GM19099 (cell line): ENCODE data around the gene KRT15.

Experiments
- POLR2A ChIP-seq: IDR thresholded peaks from 3 replicates; pipeline ENCODE4 v1.6.1; 2011; ENCODE audit warnings: low read depth; ENCODE audit not compliant: insufficient read length; ENCODE audit errors: extremely low read depth

The KRT15 gene

DNA sequence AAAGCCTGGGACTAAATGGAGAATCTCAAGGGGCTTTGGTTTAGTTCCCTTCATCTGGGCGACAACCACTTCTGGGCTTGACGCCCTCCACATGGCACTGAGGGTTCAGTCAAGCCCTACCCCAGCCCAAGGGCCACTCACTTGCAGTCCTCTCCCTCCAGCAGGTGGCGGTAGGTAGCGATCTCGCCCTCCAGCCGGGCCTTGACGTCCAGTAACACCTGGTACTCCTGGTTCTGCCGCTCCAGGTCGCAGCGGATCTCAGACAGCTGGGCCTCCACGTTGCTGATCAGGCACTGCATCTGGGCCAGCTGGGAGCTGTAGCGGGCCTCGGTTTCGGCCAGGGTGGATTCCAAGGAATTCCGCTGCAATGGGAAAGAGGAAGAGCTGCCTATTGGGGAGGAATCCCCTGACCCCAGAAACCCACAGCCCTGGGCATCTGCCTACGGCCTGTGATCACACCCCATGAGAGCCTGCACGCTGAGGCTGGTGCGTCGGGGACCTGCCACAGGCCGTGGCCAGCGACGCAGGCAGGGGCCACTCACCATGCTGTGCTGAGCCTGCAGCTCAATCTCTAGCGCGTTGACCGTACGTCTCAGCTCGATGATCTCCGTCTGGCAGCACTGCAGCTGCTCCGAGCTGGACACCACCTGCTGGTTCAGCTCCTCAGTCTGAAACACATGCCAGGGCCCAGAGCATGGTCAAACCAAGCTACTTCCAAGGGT lies 31.7 kb downstream of the KRT15 start:
- TF ChIP-seq POLR2A, result no peak

DNA sequence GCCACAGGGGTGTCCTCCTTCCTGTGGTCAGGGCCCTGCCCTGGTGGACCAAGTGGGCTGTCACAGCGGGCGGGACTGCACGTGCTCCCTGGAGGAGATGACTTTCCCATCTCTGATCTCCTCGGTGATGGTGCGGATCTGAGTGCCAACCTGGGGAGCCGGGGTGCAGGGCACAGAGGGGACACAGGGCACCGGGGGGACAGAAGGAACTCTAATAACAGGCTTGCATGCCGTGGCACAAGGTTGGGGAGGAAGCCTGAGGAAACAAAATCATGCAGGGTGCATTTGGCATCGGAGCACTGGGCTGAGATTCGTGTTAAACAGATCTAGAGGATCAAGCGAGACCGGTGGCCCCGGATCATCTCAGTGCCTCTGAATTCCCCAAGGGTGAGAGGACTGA lies 32.4 kb downstream of the KRT15 start:
- TF ChIP-seq POLR2A, result no peak

DNA sequence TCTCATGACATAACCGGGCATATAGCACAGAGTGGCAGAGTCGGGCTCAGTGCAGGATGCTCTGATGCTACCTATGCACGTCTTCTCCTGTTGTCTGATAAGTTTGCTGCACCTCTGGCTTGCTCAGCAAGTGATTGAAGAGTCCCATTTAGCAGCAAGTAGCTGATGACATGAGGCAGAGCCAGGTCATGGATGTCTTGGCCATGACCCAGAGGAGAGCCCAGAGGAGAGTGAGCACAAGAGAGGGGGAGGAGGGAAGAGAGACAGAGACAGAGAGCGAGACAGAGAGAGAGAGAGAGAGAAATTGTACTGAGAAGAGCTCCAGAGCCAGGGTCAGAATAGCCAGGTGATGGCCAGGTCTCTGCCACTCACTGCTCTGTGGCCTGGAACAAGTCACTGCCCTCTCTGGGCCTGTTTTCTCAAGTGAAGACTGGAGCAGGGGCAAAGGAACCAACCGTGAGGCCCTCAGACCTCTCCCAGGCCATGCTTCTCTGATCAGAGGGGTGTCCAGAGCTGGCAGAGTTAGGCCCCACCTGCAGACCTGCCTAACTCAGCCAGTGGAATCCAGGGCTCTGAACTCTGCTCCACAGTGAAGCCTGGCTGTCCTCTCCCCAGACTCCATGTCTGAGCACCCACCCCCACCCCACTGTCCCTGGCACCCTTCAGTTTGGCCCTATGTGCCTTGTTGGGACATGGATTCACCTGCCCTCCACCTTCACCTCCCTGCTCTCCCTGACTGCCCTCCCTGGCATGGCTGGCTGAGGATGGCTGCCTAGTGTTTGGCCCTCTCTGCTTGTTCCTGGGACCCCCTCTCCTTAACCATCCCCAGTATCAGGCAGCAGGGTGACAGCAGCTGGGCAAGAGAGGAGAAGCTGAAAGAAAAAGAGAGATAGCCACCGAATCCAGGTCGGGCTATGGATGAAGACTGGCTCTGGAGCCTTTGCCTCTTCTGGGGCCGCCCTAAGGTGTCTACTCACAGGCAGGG lies 33.5 kb downstream of the KRT15 start:
- TF ChIP-seq POLR2A, result no peak

DNA sequence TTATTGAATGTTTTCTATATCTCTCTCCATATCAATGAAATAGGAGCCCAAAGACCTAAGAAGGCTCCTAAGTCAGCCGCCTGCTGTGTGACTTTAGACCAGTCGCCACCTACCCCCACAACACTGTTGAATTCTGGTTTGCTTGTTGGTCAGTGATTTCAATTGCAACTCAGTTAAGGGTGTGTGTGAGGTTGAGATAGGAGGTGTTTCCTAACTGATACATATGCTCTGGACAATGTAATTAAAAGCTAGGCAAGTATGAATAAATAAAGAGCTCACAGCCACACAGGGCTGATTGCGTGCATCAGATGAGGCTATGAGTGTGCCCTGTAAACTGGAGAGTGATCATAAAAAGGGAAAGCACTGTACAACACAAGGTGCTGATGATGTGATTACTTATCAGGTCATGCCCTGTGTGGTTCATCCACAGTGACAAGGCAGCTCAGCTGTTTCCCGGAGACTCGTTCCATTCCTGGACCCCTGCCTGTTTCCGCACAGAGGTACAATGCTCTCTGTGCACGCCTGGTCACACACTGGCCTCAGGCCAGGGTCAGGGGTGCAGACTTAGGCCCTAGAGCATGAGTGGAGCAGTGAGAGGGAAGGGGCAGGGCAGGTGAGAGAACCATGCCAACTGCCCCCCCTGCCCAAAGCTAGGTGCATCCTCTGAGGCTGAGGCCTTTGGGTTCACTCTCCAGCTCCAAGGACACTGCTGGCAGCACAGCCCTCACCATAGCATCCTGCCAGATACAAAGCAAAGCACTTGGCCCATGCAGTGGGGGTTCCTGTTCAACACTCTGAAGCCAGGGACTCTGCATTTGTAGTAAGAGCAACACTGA lies 34.5 kb downstream of the KRT15 start:
- TF ChIP-seq POLR2A, result no peak

DNA sequence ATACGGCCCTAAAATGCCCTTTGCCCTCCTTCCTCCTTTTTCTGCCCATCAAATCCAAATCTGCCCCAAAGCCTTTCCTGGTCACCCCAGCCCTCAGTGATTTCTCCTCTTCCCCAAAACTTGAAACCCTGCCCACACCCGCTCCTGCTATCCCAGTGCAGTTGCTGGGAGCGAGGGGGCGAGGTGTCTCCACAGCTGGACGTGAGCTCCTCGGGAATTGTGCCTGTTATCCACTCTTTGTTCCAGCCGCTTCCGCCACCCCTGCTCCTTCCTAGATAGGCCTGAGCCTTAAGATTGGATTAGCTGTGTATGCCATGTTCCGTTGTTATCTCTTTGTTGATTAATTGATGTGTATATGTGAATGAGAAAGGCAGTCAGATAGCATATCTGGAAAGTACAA lies 35.2 kb downstream of the KRT15 start:
- TF ChIP-seq POLR2A, result no peak

DNA sequence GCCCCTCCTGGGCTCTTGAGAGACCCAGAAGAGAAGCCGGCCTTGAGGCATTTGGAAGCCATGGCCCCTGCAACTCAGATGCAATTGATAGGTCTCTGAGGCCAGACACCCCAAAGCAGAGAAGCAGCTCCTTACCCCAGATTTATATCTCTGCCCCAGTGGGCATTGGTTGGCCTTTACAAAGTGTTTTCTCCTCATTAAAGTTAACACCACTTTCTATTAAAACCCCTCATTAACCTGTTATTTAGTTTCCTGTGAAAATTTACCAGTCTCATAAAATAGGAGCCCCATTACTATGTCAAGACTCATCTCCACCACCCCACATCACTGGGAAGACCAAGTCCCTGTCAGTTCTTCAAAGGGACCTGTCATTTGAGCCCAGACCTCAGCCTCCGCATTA lies 37.7 kb downstream of the KRT15 start, which contains the start of gene KRT35:
Gene KRT35 (minus strand): TSS at position 116 of the 400 bp plus-strand sequence. CDS start 54 bp downstream, at position 62.
- no peak for TF ChIP-seq POLR2A

DNA sequence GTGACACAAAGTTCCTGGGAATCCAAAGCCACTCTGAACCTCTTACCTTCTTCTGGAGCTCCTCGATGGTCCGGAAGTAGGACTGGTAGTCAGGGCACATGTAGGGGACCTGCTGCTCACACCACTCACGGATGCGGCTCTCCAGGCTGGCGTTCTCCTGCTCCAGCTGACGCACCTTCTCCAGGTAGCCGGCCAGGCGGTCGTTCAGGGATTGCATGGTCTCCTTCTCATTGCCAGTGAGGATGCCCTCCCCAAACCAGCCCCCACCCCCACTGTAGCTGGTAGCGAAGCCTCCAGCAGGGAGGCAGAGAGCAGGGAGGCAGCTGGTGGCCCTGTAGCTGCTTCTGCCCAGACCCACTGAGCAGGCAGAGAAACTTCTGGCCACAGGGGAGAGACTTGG lies 38.1 kb downstream of the KRT15 start:
- no peak for TF ChIP-seq POLR2A

DNA sequence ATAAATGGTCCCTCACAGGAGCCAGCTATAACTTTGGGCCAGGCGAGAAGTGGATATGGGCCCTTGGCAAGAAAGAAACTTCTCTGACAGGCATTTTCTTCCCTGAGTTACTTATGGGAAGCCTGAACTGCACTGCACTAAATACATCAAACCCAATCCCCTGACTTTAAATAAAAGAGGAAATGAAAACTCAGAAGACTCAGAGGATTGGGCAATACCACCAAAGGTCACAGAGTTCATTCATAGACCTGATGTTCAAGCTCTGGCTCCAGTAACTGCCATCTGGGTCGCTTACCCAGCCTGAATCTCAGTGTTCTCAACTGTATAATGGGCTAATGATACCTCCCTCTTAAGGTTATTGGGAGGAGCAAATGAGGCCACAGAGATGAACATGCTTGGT lies 38.6 kb downstream of the KRT15 start:
- no peak for TF ChIP-seq POLR2A

DNA sequence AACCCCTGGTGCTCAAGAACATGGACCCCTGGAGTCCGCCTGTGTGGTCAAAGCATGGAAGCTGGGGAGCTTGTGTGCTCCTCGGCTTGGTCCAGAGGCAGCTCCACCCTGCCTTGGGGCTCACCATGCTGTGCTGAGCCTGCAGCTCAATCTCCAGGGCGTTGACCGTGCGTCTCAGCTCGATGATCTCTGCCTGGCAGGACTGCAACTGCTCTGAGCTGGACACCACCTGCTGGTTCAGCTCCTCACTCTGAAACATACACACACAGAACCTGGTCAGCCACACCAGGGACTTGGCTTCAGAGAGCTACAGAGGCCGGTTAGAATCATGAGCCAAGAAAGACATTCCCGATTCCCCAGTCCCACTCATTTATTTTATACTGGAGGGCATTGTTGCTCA lies 40.5 kb downstream of the KRT15 start:
- no peak for TF ChIP-seq POLR2A

DNA sequence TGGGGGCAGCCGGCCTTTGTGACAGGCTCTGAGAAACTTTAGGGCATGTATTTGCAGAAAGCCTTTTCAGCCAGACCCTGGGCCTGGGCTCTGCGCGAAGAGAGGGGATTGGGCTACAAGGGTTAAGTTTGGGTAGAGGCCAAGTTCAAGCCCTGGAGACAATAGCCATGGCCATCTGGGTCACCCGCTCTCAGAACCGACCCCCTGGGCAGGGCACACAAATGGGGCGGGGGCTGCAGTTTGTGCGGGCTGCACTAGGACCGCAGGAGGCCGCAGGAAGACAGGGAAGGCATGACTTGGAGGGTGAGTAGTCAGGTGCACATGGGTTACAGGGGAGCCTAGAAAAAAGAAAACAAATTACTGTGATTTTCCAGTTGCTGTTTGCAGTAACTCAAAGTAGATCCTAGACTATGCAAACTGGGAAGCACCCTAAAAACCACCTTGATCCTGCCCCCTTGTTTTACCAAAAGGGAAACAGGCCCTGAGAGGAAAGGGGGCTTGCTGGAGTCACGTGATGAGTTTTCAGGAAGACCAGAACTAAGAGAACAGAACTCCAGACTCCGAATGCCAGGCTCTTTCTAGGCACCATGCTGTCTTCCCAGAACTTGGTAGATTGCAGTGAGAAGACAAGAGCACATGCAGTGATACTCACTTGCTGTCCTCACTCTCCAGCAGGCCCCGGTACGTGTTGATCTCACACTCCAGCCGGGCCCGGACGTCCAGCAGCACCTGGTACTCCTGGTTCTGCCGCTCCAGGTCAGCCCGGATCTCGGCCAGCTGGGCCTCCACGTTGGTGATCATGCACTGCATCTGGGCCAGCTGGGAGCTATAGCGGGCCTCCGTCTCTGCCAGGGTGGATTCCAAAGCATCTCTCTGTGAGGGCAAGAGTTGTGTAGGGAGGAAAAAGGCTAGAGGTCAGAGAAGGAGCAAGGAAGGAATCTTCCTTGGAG lies 41.5 kb downstream of the KRT15 start:
- no peak for TF ChIP-seq POLR2A

DNA sequence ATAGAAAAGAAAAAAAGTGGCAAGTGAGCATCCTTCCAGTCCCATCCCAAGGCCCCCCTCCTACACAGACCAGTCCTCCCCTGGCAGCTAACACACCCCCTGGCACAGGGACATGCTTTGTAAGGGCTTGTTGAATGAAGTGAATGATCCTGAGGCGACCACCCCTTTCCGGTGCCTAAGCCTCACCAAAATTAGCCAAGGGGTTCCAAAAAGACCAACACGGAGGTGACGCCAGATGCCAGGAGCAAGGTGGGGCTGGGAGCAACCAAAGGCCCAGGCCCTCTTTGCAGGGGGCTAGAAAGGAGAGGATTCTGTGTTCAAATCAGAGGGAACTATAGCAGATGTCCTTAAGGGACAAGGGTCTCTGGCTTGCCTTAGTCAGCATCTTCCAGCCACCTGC lies 43.3 kb downstream of the KRT15 start:
- no peak for TF ChIP-seq POLR2A

DNA sequence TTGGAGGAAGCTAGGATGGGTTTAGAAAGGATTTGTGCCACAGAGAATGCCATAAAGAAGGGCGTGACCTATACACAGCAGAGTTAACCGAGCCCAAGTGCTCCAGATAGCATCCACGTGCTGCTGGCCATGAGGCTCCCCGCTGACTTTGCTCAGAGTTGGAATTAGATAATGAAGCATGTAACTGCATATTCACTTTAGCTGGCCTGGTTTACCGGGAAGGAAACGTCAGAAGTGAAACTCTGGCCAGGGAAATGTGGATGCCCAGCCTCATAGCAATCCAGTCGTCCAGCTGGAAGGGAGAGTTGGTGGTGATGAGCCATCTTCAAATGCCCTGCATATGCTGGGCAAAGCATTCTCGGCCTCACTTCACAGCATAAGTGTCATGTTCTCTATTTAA lies 43.8 kb downstream of the KRT15 start:
- no peak for TF ChIP-seq POLR2A

DNA sequence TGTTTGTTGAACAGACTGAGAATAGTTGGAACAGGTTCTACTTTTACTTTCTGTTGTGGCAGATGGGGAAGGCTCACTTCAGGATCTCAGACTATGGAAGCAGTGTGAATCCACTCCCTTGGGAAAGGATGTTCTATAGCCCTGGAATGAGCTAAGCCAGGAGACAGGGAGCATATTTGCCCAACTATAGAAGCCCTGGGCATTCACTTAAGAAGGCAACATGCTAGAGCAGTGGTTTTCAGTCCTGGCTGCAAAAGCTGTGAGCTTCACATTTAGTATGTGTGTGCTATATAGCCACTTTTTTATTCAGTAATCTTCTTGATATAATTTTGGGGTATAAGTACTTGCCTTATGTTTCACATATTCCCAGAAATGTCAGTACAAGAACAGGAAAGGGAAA lies 50.3 kb downstream of the KRT15 start:
- no peak for TF ChIP-seq POLR2A

DNA sequence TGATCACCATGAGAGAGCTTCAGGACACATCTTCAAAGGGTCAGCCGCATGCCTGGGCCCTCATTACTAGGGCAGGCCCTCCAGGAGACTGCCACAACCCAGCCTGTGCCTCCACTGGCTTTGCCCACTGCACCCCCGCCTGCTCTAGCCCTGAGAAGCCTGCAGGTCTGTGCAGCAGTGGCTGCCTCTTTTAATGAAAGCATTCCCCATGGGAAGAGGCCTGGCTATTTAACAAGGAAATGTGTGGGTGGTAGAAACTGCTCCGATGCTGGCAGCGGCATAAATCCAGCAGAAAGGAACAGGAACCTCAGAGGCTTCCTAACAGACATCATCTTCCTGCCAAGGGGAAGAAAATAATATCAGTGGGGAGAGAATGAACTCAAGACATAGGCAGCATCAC lies 51.1 kb downstream of the KRT15 start:
- TF ChIP-seq POLR2A, result no peak

DNA sequence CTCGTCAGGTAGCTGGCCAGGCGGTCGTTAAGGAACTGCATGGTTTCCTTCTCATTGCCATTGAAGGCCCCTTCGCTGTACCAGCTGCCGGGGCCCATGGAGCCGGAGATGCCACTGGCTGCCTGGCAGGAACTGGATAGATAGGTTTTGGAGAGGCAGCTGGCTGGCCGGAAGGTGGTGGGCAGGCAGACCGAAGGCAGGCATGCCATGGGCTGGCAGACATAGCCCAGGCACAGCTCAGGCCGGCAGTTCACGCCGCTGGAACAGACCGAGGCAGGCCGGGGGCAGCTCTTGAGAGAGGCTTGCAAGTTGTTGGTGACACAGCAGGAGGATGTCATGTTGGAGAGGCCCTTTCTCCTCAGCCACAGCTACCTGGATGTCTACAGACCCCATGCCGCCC lies 51.7 kb downstream of the KRT15 start, which contains the start of gene KRT32:
Gene KRT32 (minus strand): TSS at position 399 of the 400 bp plus-strand sequence. CDS start 61 bp downstream, at position 338.
- no peak for TF ChIP-seq POLR2A

DNA sequence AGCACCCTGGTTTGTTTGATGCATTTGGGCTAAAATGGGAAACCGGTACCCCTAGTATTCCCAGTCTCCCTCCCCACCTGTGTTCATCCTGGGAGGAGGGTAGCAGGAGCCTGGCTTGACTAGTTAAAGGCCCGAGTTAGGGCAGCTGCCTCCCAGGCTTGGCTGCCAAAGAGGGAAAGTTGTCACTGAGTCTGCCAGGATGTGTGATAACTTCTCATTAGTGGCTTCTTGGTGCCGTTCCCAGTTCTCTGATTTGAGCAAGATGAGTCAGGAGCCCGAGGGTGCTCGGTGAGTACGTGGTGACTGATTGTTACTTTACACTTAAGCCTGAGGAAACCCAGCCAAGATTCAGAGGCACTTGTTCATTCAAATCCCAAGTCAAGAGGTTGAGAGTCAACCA lies 54.0 kb downstream of the KRT15 start:
- no peak for TF ChIP-seq POLR2A
